Measurements from ENCODE around the gene KIF19. TPM values are rescaled to one million over a fixed set of nuclear protein-coding genes. Genes with fewer than 3 reads are reported as not detected.

Gene KIF19
- total and polyA plus RNA-seq, 4 donors: 4.2 to 12.7 (median 6.7) TPM

GRCh38 chr17:74332763-74333283 lies 6.8 kb downstream of the KIF19 start:
- H3K9me3 ChIP-seq (ENCODE audit: control insufficient read depth in 4 of 4, insufficient read depth in 3 of 4, low read length in 3 of 4): peaks cover 0 to 2% (median 0%) of the 10 kb centered on the region in 4 donors
- 27 to 29% methylated on average over 11 of the region's 11 CpGs for WGBS, 2 donors
- no peak for ATAC-seq (ENCODE audit: insufficient read depth, low FRiP score)

GRCh38 chr17:74334393-74335039 lies 8.5 kb downstream of the KIF19 start:
- no peak for ATAC-seq (ENCODE audit: insufficient read depth, low FRiP score)
- TF ChIP-seq CTCF (IDR thresholded peaks at IDR 0.05; ENCODE audit: control extremely low read depth, extremely low read depth): no peak
- H3K36me3 ChIP-seq (ENCODE audit: control insufficient read depth in 4 of 4, insufficient read depth in 4 of 4, low read length in 4 of 4): no peaks in the 10 kb centered on the region
- DNase-seq: no peak
- H3K9ac ChIP-seq (ENCODE audit: insufficient read depth in 1 of 2, low read length in 2 of 2): no peak overlapping the region
- WGBS, 2 donors: 80 to 90% methylated on average over 2 of the region's 2 CpGs
- H3K9me3 ChIP-seq (ENCODE audit: control insufficient read depth in 4 of 4, insufficient read depth in 3 of 4, low read length in 3 of 4): peaks cover 0 to 2% (median 0%) of the 10 kb centered on the region in 4 donors
- no peak overlapping the region for H3K4me3 ChIP-seq
- no peak overlapping the region for H3K27ac ChIP-seq (ENCODE audit: low read depth in 1 of 2, low read length in 1 of 2)
- H3K4me1 ChIP-seq (ENCODE audit: control insufficient read depth in 5 of 5, insufficient read depth in 5 of 5, low read length in 5 of 5): peaks cover 0 to 5% (median 0%) of the 10 kb centered on the region in 5 donors
- no peaks in the 10 kb centered on the region for H3K27me3 ChIP-seq (ENCODE audit: control insufficient read depth in 3 of 3, insufficient read depth in 3 of 3, low read length in 2 of 3)

More at GRCh38 chr17:74332763-74333283, 6.8 kb downstream of the KIF19 start:
- H3K9ac ChIP-seq (ENCODE audit: insufficient read depth in 1 of 2, low read length in 2 of 2): no peak overlapping the region
- TF ChIP-seq CTCF (IDR thresholded peaks at IDR 0.05; ENCODE audit: control extremely low read depth, extremely low read depth): no peak
- no peak overlapping the region for H3K4me3 ChIP-seq
- peaks cover 0 to 5% (median 0%) of the 10 kb centered on the region in 5 donors for H3K4me1 ChIP-seq (ENCODE audit: control insufficient read depth in 5 of 5, insufficient read depth in 5 of 5, low read length in 5 of 5)
- H3K27ac ChIP-seq (ENCODE audit: low read depth in 1 of 2, low read length in 1 of 2): no peak overlapping the region
- H3K27me3 ChIP-seq (ENCODE audit: control insufficient read depth in 3 of 3, insufficient read depth in 3 of 3, low read length in 2 of 3): no peaks in the 10 kb centered on the region
- no peaks in the 10 kb centered on the region for H3K36me3 ChIP-seq (ENCODE audit: control insufficient read depth in 4 of 4, insufficient read depth in 4 of 4, low read length in 4 of 4)
- no peak for DNase-seq

- no peak for ATAC-seq (ENCODE audit: insufficient read depth, low FRiP score)
- H3K9ac ChIP-seq (ENCODE audit: insufficient read depth in 1 of 2, low read length in 2 of 2): no peak overlapping the region
- H3K27ac ChIP-seq (ENCODE audit: low read depth in 1 of 2, low read length in 1 of 2): no peak overlapping the region
- H3K27me3 ChIP-seq (ENCODE audit: control insufficient read depth in 3 of 3, insufficient read depth in 3 of 3, low read length in 2 of 3): no peaks in the 10 kb centered on the region
- 88 to 93% methylated on average over 5 of the region's 5 CpGs for WGBS, 2 donors
- peaks cover 0 to 2% (median 0%) of the 10 kb centered on the region in 4 donors for H3K9me3 ChIP-seq (ENCODE audit: control insufficient read depth in 4 of 4, insufficient read depth in 3 of 4, low read length in 3 of 4)
- no peak overlapping the region for H3K4me3 ChIP-seq
- no peaks in the 10 kb centered on the region for H3K36me3 ChIP-seq (ENCODE audit: control insufficient read depth in 4 of 4, insufficient read depth in 4 of 4, low read length in 4 of 4)
- peaks cover 0 to 9% (median 0%) of the 10 kb centered on the region in 5 donors for H3K4me1 ChIP-seq (ENCODE audit: control insufficient read depth in 5 of 5, insufficient read depth in 5 of 5, low read length in 5 of 5)
- no peak for DNase-seq
- no peak for TF ChIP-seq CTCF (IDR thresholded peaks at IDR 0.05; ENCODE audit: control extremely low read depth, extremely low read depth)
These were observed 9.6 kb downstream of the KIF19 start for GRCh38 chr17:74335529-74336062.
